GM06990 (cell line): Measurements from ENCODE around the gene PRKCZ.

Experiments used
- DNase-seq: peaks from one replicate; pipeline ENCODE4 v3.0.0-alpha.2; 2011; ENCODE audit not compliant: insufficient read length; ENCODE audit errors: extremely low read depth
- H3K27me3 ChIP-seq: replicated peaks from 2 replicates; pipeline ENCODE4 v1.6.0; 2011; ENCODE audit warnings: low read length; ENCODE audit not compliant: control insufficient read depth, insufficient read depth
- H3K36me3 ChIP-seq: 2 replicates; pipeline ENCODE4 v1.5.1; 2011; ENCODE audit warnings: low read length; ENCODE audit not compliant: control insufficient read depth, insufficient read depth
- H3K4me3 ChIP-seq: replicated peaks from 2 replicates; pipeline ENCODE4 v1.5.1; 2011; ENCODE audit warnings: low read depth, mild to moderate bottlenecking, control low read depth, low read length
- CTCF ChIP-seq: IDR thresholded peaks from 2 replicates; pipeline ENCODE4 v1.5.1; 2011; ENCODE audit warnings: low read length, control low read depth, mild to moderate bottlenecking, inconsistent platforms; ENCODE audit not compliant: insufficient read depth, poor library complexity, severe bottlenecking

Gene PRKCZ

GRCh38 chr1:2181752-2182151, 131.5 kb downstream of the PRKCZ start:
- Histone ChIP-seq H3K27me3 (no peaks in the 10 kb centered on the region), H3K4me3 (no peak overlapping the region), H3K36me3 (no peaks in the 10 kb centered on the region)
- TF ChIP-seq CTCF = no peak
- no peak for DNase-seq

- TF ChIP-seq CTCF = no peak
- Histone ChIP-seq H3K4me3 (no peak overlapping the region), H3K36me3 (no peaks in the 10 kb centered on the region)
Observed at GRCh38 chr1:2182376-2182775, 132.2 kb downstream of the PRKCZ start.

GRCh38 chr1:2183937-2184334, 133.7 kb downstream of the PRKCZ start:
- TF ChIP-seq CTCF = no peak
- H3K4me3 ChIP-seq = no peak overlapping the region
- H3K36me3 ChIP-seq = no peaks in the 10 kb centered on the region
- no peaks in the 10 kb centered on the region for H3K27me3 ChIP-seq
- DNase-seq = no peak

More at GRCh38 chr1:2182376-2182775, 132.2 kb downstream of the PRKCZ start:
- no peak for DNase-seq
- no peaks in the 10 kb centered on the region for H3K27me3 ChIP-seq

GRCh38 chr1:2184531-2184930, 134.3 kb downstream of the PRKCZ start:
- H3K36me3 ChIP-seq = no peaks in the 10 kb centered on the region
- no peak for DNase-seq
- no peak overlapping the region for H3K4me3 ChIP-seq
- no peaks in the 10 kb centered on the region for H3K27me3 ChIP-seq
- TF ChIP-seq CTCF = no peak

GRCh38 chr1:2184934-2185333, 134.7 kb downstream of the PRKCZ start:
- no peaks in the 10 kb centered on the region for H3K27me3 ChIP-seq
- DNase-seq = no peak
- no peak overlapping the region for H3K4me3 ChIP-seq
- no peaks in the 10 kb centered on the region for H3K36me3 ChIP-seq
- no peak for TF ChIP-seq CTCF
